Muscle layer of duodenum (tissue), 2 donors: ENCODE results near the gene FAM217B.

Experiments used
- H3K27ac ChIP-seq: one replicate; pipeline ENCODE4 v1.7.0; 2013; ENCODE audit warnings: mild to moderate bottlenecking, low read length
- H3K27me3 ChIP-seq: one replicate; pipeline ENCODE4 v1.7.0; 2013; ENCODE audit warnings: low read depth, mild to moderate bottlenecking, control low read depth, low read length
- H3K36me3 ChIP-seq, 2 donors: one replicate each; pipeline ENCODE4 v1.7.0; 2013; ENCODE audit warnings: low read length in 2 of 2, control low read depth in 1 of 2, mild to moderate bottlenecking in 1 of 2; ENCODE audit not compliant: insufficient read depth in 2 of 2, control insufficient read depth in 1 of 2
- H3K4me1 ChIP-seq, 2 donors: one replicate each; pipeline ENCODE4 v1.7.0; 2013; ENCODE audit warnings: low read length in 2 of 2, mild to moderate bottlenecking in 2 of 2, control low read depth in 1 of 2, moderate library complexity in 1 of 2; ENCODE audit not compliant: insufficient read depth in 2 of 2, control insufficient read depth in 1 of 2
- H3K4me3 ChIP-seq, 2 donors: one replicate each; pipeline ENCODE4 v1.7.0; 2013; ENCODE audit warnings: low read length in 2 of 2, low read depth in 1 of 2, mild to moderate bottlenecking in 1 of 2
- H3K9me3 ChIP-seq, 2 donors: one replicate each; pipeline ENCODE4 v1.7.0; 2013; ENCODE audit warnings: low read length in 2 of 2, control low read depth in 1 of 2, mild to moderate bottlenecking in 1 of 2; ENCODE audit not compliant: control insufficient read depth in 1 of 2
- donor health status: healthy.

FAM217B gene

GRCh38 chr20:59939052-59939878 is 924 bp upstream of the FAM217B start:
- Histone ChIP-seq H3K27ac (peak overlapping the region; percentile 93), H3K36me3 (peaks cover 5 to 14% of the 10 kb centered on the region in 2 donors), H3K4me1 (peaks cover 24 to 40% of the 10 kb centered on the region in 2 donors), H3K27me3 (no peaks in the 10 kb centered on the region), H3K9me3 (no peaks in the 10 kb centered on the region), H3K4me3 (peak overlapping the region; percentile 86 to 87)

- peaks cover 24 to 40% of the 10 kb centered on the region in 2 donors for H3K4me1 ChIP-seq
- H3K27me3 ChIP-seq = no peaks in the 10 kb centered on the region
- H3K36me3 ChIP-seq = peaks cover 11 to 20% of the 10 kb centered on the region in 2 donors
- H3K27ac ChIP-seq = peak overlapping the region; percentile 93
- H3K9me3 ChIP-seq = no peaks in the 10 kb centered on the region
- peak overlapping the region; percentile 86 to 87 for H3K4me3 ChIP-seq
Observed at GRCh38 chr20:59939879-59940128, 385 bp upstream of the FAM217B start.

DNA sequence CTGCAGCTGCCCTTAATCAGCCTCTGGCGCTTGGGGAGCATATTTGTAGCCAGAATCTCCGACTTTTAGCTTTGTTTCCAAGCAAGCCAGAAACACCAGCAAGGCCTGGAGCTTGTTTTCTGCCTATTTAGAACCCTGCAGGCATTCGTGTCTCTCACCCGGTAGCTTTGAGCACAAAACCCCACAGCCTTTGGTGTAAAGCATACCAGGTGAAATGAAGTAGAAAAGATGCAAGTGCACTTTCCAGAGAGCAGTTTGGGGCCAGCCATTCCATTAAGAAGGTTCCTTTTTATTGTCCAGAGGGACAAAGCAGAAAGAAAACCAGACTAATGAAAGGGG is 736 bp downstream of the FAM217B start:
- peaks cover 24 to 44% of the 10 kb centered on the region in 2 donors for H3K4me1 ChIP-seq

GRCh38 chr20:59942245-59942644 is 2.1 kb downstream of the FAM217B start:
- Histone ChIP-seq H3K36me3 (peaks cover 11 to 26% of the 10 kb centered on the region in 2 donors), H3K27me3 (no peaks in the 10 kb centered on the region), H3K4me3 (no peak overlapping the region), H3K27ac (no peak overlapping the region), H3K4me1 (peaks cover 20 to 39% of the 10 kb centered on the region in 2 donors), H3K9me3 (no peaks in the 10 kb centered on the region)

More for the DNA sequence above, 736 bp downstream of the FAM217B start:
- H3K4me3 ChIP-seq = peak overlapping the region; percentile 86 to 87
- peak overlapping the region; percentile 93 for H3K27ac ChIP-seq
- H3K9me3 ChIP-seq = no peaks in the 10 kb centered on the region
- H3K27me3 ChIP-seq = no peaks in the 10 kb centered on the region
- H3K36me3 ChIP-seq = peaks cover 11 to 26% of the 10 kb centered on the region in 2 donors

DNA sequence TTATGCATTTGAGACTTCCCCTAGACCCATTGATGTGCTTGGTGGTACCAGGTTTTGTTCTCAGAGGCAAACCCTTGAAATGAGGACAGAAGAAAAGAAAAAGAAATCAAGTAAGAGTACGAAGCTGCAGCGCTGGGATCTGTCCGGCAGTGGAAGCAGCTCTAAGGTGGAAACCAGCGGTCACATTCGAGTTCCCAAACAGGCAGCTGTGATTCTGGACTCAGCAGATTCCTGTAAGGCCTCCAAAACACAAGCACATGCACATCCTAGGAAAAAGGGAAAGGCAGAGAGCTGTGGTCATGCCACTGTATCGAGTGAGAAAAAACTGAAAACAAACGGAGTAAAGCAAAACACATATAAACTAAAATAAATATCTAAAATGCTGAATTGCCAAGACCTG is 4.5 kb downstream of the FAM217B start:
- Histone ChIP-seq H3K27ac (no peak overlapping the region), H3K4me3 (no peak overlapping the region), H3K27me3 (no peaks in the 10 kb centered on the region), H3K4me1 (peaks cover 9 to 28% of the 10 kb centered on the region in 2 donors), H3K36me3 (peaks cover 11 to 26% of the 10 kb centered on the region in 2 donors), H3K9me3 (no peaks in the 10 kb centered on the region)

DNA sequence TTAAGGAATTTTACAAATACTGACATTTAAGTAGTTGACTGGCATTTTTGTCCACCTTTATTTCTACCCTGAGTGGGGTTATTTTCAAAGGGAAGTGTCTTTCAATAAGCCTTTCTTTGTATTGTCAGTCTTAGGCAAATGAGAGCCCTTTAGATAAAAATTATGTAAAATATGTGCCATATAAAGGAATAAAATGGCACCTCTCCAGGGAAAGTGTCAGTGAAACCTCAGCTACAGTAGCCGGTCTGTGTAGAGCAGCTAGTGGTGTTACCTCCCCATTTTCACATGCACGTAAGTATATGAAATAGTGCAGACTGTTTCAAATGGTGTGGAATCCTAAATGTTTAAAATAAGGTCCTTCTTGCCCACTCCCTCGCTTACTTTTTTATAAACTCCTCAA is 5.0 kb downstream of the FAM217B start:
- Histone ChIP-seq H3K4me1 (peaks cover 9 to 30% of the 10 kb centered on the region in 2 donors), H3K27ac (no peak overlapping the region), H3K36me3 (peaks cover 11 to 26% of the 10 kb centered on the region in 2 donors), H3K27me3 (no peaks in the 10 kb centered on the region), H3K9me3 (no peaks in the 10 kb centered on the region), H3K4me3 (no peak overlapping the region)

GRCh38 chr20:59945731-59946130 is 5.5 kb downstream of the FAM217B start:
- H3K27ac ChIP-seq = no peak overlapping the region
- H3K4me1 ChIP-seq = peaks cover 9 to 30% of the 10 kb centered on the region in 2 donors
- H3K36me3 ChIP-seq = peaks cover 11 to 26% of the 10 kb centered on the region in 2 donors

GRCh38 chr20:59947376-59947775 is 7.2 kb downstream of the FAM217B start:
- Histone ChIP-seq H3K27me3 (no peaks in the 10 kb centered on the region), H3K4me3 (no peak overlapping the region), H3K36me3 (peaks cover 11 to 26% of the 10 kb centered on the region in 2 donors), H3K4me1 (peaks cover 0 to 18% of the 10 kb centered on the region in 2 donors), H3K9me3 (no peaks in the 10 kb centered on the region), H3K27ac (no peak overlapping the region)

More at GRCh38 chr20:59945731-59946130, 5.5 kb downstream of the FAM217B start:
- Histone ChIP-seq H3K4me3 (no peak overlapping the region), H3K27me3 (no peaks in the 10 kb centered on the region), H3K9me3 (no peaks in the 10 kb centered on the region)

GRCh38 chr20:59948212-59948611 is 8.0 kb downstream of the FAM217B start:
- H3K27ac ChIP-seq = no peak overlapping the region
- H3K36me3 ChIP-seq = peaks cover 11 to 20% of the 10 kb centered on the region in 2 donors
- no peaks in the 10 kb centered on the region for H3K9me3 ChIP-seq
- peaks cover 0 to 18% of the 10 kb centered on the region in 2 donors for H3K4me1 ChIP-seq
- no peaks in the 10 kb centered on the region for H3K27me3 ChIP-seq
- H3K4me3 ChIP-seq = no peak overlapping the region

DNA sequence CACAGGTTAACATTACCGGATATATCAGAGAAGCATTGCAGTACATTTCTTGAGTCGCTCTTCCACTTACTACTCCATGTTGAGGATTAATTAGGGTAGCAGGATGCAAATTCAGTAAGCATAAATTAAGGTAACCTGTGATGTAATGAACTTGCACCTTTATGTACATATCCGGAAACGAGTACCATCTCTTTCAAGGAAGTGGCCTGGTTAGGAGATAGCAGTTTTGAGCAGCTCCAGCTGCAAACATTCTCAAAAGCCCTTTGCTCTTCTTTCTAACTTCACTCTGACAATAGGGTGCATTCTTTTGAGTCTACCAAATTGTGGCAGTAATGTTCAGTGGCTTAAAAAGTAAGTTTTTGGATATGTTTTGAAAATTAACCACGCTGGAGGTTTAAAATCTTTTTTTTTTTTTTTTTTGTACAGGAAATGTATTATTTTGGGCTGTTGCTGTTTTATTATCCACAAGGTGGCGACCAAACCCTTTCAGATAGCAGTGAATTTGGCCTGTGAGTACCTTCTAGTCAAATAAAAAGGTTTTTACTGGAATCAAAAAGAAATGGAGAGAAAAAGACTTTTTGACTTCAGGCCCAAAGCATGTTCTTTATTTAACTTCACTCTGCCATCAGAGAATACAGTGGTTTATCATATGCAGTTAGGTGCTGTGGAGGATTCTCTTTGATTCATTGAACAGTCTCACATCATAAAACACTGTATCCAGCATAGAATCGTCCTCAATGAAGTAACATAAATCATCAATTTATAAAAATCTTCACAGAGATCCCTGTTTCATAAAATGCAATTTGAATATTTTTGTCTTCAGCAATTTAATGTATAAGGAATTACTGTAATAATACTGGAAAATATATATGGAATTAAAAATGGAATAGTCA is 8.9 kb downstream of the FAM217B start:
- Histone ChIP-seq H3K27ac (no peak overlapping the region), H3K4me1 (peaks cover 0 to 18% of the 10 kb centered on the region in 2 donors)

GRCh38 chr20:59949911-59950310 is 9.7 kb downstream of the FAM217B start:
- no peaks in the 10 kb centered on the region for H3K27me3 ChIP-seq
- H3K27ac ChIP-seq = no peak overlapping the region
- H3K36me3 ChIP-seq = peaks cover 0 to 5% of the 10 kb centered on the region in 2 donors
- H3K4me1 ChIP-seq = peaks cover 0 to 18% of the 10 kb centered on the region in 2 donors
- H3K9me3 ChIP-seq = no peaks in the 10 kb centered on the region
- no peak overlapping the region for H3K4me3 ChIP-seq

More for the DNA sequence above, 8.9 kb downstream of the FAM217B start:
- Histone ChIP-seq H3K27me3 (no peaks in the 10 kb centered on the region), H3K9me3 (no peaks in the 10 kb centered on the region), H3K4me3 (no peak overlapping the region), H3K36me3 (peaks cover 8 to 14% of the 10 kb centered on the region in 2 donors)
